Measurements from ENCODE around the gene IQCE. TPM values are rescaled to one million over a fixed set of nuclear protein-coding genes. Genes with fewer than 3 reads are reported as not detected.

IQCE gene
- total RNA-seq, 1 experiment from 2014 or later: 21.4 TPM

GRCh38 chr7:2554661-2555111 is 4.1 kb upstream of the IQCE start:
- ATAC-seq: peak; percentile 1; the same call in 1 of the 2 replicates
- H3K9me3 ChIP-seq (ENCODE audit: control insufficient read depth in 1 of 2, insufficient read depth in 1 of 2, low read depth in 1 of 2, low read length in 2 of 2): no peaks in the 10 kb centered on the region

More at GRCh38 chr7:2554661-2555111, 4.1 kb upstream of the IQCE start:
- DNase-seq (ENCODE audit: low read depth, low spot score): no peak
- H3K27ac ChIP-seq (ENCODE audit: low read depth, low read length): peak overlapping the region; percentile 100
- peak overlapping the region; percentile 89 for H3K9ac ChIP-seq (ENCODE audit: low read length)
- H3K27me3 ChIP-seq (ENCODE audit: insufficient read depth, low read length): no peaks in the 10 kb centered on the region
- ChIA-PET POLR2A (no interaction called here), CTCF (no interaction called here), RAD21 (ENCODE audit: low non-redundant PET in 1 of 2, low total read pairs in 2 of 2, uncharacterized antibody in 2 of 2, unreplicated experiment in 2 of 2) (no interaction called here)
- H3K4me2 ChIP-seq (ENCODE audit: low read length): peak overlapping the region; percentile 99
- intact Hi-C loops (cut with micrococcal nuclease): loop anchor here (5.0 kb wide), 2 partner anchors 32 to 87 kb away; no protein-coding TSS in a partner anchor
- peaks cover 37% of the 10 kb centered on the region for H3K79me2 ChIP-seq (ENCODE audit: insufficient read depth, low read length)
- no TSS peak for BruUV-seq (replicated peaks)
- peaks cover 5 to 9% of the 10 kb centered on the region in 2 experiments; a peak in 2 of 4 replicates for H3K36me3 ChIP-seq (ENCODE audit: control insufficient read depth in 1 of 2, insufficient read depth in 2 of 2, low read length in 2 of 2)
- H3K4me1 ChIP-seq (ENCODE audit: control insufficient read depth in 1 of 2, insufficient read depth in 2 of 2, low read length in 2 of 2): peaks cover 19 to 38% of the 10 kb centered on the region in 2 experiments
- peak overlapping the region; percentile 57 to 88 for H3K4me3 ChIP-seq (replicated peaks in 1 of 2; ENCODE audit: low read depth in 1 of 2, low read length in 2 of 2)
- TF ChIP-seq CBX3 (IDR thresholded peaks at IDR 0.05; ENCODE audit: low read depth) (no peak), ZNF274 (IDR thresholded peaks at IDR 0.05; ENCODE audit: low read depth, low read length) (no peak), MAX (IDR thresholded peaks at IDR 0.05) (no peak), RAD21 (IDR thresholded peaks at IDR 0.05; ENCODE audit: low read depth) (no peak), ZFX (IDR thresholded peaks at IDR 0.05) (no peak), POLR2AphosphoS5 (IDR thresholded peaks at IDR 0.05; ENCODE audit: low read depth, low read length) (no peak), JUND (IDR thresholded peaks at IDR 0.05) (no peak), POLR2A (IDR thresholded peaks at IDR 0.05; ENCODE audit: borderline replicate concordance, extremely low read depth, insufficient read depth, insufficient read length) (no peak), ELF1 (IDR thresholded peaks at IDR 0.05; ENCODE audit: borderline replicate concordance, low read depth) (no peak), SIN3A (IDR thresholded peaks at IDR 0.05; ENCODE audit: low read depth) (no peak), FOSL1 (IDR thresholded peaks at IDR 0.05; ENCODE audit: low read depth) (no peak), ZBTB33 (IDR thresholded peaks at IDR 0.05; ENCODE audit: extremely low read depth, insufficient replicate concordance, low read length) (no peak), TCF7L2 (IDR thresholded peaks at IDR 0.05; ENCODE audit: borderline replicate concordance, extremely low read depth, insufficient read depth, insufficient read length) (no peak), EGR1 (IDR thresholded peaks at IDR 0.05; ENCODE audit: low read depth) (no peak), ATF3 (IDR thresholded peaks at IDR 0.05) (no peak), EZH2 (IDR thresholded peaks at IDR 0.05) (no peak), EZH2phosphoT487 (IDR thresholded peaks at IDR 0.05; ENCODE audit: borderline replicate concordance) (no peak), CEBPB (IDR thresholded peaks at IDR 0.05; ENCODE audit: low read depth) (no peak), SRF (IDR thresholded peaks at IDR 0.05; ENCODE audit: low read depth) (no peak)
- TF ChIP-seq, protein P1, sequence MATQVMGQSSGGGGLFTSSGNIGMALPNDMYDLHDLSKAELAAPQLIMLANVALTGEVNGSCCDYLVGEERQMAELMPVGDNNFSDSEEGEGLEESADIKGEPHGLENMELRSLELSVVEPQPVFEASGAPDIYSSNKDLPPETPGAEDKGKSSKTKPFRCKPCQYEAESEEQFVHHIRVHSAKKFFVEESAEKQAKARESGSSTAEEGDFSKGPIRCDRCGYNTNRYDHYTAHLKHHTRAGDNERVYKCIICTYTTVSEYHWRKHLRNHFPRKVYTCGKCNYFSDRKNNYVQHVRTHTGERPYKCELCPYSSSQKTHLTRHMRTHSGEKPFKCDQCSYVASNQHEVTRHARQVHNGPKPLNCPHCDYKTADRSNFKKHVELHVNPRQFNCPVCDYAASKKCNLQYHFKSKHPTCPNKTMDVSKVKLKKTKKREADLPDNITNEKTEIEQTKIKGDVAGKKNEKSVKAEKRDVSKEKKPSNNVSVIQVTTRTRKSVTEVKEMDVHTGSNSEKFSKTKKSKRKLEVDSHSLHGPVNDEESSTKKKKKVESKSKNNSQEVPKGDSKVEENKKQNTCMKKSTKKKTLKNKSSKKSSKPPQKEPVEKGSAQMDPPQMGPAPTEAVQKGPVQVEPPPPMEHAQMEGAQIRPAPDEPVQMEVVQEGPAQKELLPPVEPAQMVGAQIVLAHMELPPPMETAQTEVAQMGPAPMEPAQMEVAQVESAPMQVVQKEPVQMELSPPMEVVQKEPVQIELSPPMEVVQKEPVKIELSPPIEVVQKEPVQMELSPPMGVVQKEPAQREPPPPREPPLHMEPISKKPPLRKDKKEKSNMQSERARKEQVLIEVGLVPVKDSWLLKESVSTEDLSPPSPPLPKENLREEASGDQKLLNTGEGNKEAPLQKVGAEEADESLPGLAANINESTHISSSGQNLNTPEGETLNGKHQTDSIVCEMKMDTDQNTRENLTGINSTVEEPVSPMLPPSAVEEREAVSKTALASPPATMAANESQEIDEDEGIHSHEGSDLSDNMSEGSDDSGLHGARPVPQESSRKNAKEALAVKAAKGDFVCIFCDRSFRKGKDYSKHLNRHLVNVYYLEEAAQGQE (IDR thresholded peaks at IDR 0.05; ENCODE audit: low read depth): no peak
- no peaks in the 10 kb centered on the region for H3K9me2 ChIP-seq (ENCODE audit: insufficient read depth)
- no peak overlapping the region for H2AFZ ChIP-seq (ENCODE audit: low read depth, low read length, poor library complexity, severe bottlenecking)
- no peaks in the 10 kb centered on the region for H4K20me1 ChIP-seq (ENCODE audit: insufficient read depth)
